GM21529 (cell line): ENCODE results near the gene BEND5.

Source experiments
- ATAC-seq: cut with Tn5 transposase; IDR thresholded peaks from one replicate; pipeline ENCODE4 v1.9.1; 2021; ENCODE audit not compliant: unreplicated experiment

Gene BEND5, protein sequence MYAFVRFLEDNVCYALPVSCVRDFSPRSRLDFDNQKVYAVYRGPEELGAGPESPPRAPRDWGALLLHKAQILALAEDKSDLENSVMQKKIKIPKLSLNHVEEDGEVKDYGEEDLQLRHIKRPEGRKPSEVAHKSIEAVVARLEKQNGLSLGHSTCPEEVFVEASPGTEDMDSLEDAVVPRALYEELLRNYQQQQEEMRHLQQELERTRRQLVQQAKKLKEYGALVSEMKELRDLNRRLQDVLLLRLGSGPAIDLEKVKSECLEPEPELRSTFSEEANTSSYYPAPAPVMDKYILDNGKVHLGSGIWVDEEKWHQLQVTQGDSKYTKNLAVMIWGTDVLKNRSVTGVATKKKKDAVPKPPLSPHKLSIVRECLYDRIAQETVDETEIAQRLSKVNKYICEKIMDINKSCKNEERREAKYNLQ

GRCh38 chr1:48776393-48777218, at the start of gene BEND5:
TSS of gene BEND5 (minus strand) at chr1:48776891. CDS start at chr1:48776831, 60 bp downstream.
- ATAC-seq = no peak

DNA sequence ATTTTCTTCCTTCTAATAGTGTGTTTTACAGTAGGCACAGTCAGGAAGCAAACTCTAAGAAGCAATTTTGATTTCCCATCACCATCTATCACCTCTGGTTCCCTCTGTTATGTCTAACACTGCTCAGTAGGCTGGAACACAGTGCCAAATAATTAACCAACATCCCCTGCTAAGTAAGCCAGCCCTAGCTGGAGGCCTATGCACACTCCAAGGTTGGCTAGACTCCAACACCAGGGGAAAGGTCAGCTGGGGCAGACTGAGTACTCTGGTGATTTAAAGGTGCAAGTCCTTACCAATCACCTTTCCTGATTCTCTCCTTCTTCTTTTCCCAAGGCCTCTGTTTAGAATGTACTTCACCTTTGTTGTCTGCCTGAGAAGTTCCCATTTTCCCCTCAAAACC, 46.5 kb upstream of the BEND5 start:
- no peak for ATAC-seq

- ATAC-seq = no peak
Measured at GRCh38 chr1:48820491-48820890, 43.8 kb upstream of the BEND5 start.

DNA sequence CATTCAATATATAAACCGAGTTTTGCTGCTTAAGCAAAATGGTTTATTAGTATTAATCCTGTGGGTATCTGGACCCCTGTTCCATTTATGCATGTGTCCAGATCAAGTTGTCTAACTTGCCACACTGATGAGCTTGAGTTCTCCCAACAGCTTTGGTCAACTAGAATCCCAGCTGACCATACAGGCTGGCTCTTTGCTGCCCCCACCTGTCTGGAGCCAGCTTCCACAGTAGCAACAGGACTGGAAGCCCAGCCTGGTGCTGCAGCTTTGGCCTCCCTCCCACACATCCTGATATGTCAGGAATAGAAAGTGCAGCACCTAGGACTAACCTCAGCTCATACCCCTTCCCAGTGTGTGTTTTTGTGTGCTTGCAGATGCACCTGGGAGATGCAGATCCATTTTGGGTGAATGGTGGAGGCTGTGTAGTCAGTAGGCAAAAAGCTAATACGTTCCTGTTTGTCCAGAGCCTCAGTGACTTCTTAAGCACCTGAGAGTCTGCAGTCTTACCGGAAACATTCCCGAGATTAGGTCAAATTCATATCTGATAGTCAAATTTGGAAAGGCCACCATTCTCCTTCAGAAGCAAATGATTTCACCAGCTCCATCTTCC, 40.9 kb upstream of the BEND5 start:
- peak; percentile 79 for ATAC-seq

- ATAC-seq = no peak
Measured at GRCh38 chr1:48810740-48811139, 34.0 kb upstream of the BEND5 start.

- ATAC-seq = no peak
Measured at GRCh38 chr1:48808496-48808895, 31.8 kb upstream of the BEND5 start.

- ATAC-seq = no peak
Measured at GRCh38 chr1:48807554-48808260, 31.0 kb upstream of the BEND5 start.

- ATAC-seq = no peak
Measured at GRCh38 chr1:48803474-48803873, 26.8 kb upstream of the BEND5 start.

GRCh38 chr1:48794816-48795215, 18.1 kb upstream of the BEND5 start:
- no peak for ATAC-seq

GRCh38 chr1:48793863-48794262, 17.2 kb upstream of the BEND5 start:
- peak; percentile 86 for ATAC-seq

DNA sequence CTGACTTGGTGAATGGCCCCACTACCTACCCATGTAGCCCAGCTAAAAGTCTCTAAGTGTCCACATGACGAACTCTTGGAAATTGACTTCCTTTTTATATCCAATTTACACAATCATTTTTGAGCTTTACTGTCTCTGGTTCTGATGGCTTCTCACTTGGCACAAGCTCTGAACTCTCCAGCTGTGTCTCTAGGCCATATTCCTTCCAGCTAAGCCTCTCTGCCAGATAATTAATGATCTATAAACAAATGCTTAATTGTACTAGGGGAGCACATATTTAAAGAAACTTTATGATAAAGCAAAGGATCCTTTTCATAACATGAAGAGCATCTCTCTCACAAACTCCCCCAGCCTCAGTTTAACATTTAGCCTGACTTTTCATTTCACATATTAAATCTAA, 16.3 kb upstream of the BEND5 start:
- ATAC-seq = no peak

GRCh38 chr1:48790397-48790796, 13.7 kb upstream of the BEND5 start:
- peak; percentile 42 for ATAC-seq

- ATAC-seq = peak; percentile 15
Measured at GRCh38 chr1:48789903-48790302, 13.2 kb upstream of the BEND5 start.

DNA sequence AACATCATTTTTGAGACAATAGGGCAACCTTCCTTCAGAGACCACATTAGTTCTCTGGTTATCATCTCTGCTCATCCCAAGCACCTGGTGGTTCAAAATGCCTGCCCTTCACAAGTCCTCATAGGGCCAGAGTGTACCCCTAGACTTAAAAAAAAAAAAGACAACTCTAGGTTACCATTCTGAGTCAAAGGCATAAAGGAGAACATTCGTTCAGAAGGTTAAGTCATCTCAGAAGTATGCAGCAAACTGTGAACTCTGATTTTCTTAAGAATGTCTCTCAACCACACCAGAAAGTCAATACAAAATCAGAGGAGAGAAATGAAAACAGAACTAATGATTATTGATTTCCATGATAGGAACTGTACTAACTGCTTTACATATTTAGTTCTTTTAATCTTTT, 9.2 kb upstream of the BEND5 start:
- no peak for ATAC-seq

DNA sequence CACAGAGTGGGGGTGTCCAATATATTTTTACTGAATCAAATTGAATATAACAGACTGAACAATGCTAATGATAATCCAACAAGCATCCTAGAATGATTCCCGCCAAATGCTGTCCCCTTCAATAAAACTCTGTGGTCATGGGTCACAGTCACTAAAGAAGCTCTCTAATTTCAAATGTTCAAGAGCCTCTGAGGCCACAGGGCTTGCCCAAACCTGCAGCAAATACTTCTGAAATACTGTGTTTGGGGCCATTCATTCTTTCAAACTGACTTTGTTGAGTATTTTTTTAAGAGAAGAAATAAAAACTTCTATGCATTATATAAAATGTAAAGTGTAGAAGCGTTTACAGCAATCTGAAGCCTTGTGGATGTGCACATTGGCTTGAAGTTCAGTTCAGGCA, 7.6 kb upstream of the BEND5 start:
- ATAC-seq = no peak

DNA sequence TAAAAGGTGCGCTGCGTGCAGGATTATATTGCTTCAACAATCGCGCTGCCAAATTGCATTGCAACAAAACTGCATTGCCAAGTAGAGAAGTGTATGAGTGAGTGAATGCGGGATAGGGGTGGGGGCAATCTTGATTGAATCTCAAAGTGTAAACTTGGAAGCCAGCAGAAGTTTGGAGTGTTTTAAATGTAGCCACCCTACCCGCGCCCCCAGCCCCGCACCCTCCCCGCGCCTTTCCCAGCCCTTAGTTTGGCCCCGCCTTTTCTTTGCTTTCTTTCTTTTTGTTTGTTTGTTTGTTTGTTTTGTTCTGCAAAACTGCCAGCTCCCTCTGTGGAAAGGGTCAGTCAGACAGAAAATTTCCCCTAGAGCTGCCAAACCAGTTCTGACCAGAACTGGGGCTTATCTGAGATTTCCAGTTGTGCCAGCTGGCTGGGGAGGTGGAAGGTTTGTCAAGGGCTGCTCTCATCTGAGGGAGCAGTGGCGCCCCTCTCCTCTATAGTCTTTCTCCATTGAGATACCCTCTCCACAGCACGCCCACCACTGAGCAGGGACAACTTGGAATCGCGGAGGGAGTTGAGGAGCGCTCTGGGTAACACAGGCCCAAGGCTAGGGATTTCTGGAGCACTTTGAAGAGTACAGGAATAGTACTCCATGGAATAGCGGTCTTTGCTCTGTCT, 666 bp upstream of the BEND5 start:
- ATAC-seq = no peak

DNA sequence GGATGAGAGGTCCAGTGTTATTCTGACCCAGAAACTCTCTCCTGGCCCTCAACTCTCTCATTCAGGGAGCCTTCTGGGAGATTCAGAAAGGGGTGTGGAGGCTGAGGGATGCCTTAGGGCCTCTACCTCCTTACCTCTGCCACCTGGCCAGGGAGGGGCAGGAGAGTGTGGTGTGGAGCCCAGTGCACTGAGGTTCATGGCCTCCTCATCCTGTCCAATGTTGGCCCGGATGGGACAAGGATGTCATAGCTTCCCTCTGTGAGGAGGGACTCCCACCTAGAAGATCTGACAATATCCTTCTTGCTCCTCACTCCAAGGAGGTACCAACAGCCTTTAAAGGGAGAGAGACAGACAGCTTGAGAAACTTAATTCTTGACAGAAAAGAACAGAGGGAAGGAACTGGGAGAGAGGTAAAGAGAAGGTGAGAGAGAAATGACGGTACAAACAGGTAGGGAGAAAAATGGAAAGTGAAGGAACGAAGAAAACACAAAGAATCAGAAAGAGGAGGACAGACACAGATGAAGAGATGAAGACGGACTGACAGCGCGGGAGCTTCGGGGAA, 779 bp downstream of the BEND5 start:
- ATAC-seq = no peak

GRCh38 chr1:48773133-48773532, 3.6 kb downstream of the BEND5 start:
- ATAC-seq = peak; percentile 50

DNA sequence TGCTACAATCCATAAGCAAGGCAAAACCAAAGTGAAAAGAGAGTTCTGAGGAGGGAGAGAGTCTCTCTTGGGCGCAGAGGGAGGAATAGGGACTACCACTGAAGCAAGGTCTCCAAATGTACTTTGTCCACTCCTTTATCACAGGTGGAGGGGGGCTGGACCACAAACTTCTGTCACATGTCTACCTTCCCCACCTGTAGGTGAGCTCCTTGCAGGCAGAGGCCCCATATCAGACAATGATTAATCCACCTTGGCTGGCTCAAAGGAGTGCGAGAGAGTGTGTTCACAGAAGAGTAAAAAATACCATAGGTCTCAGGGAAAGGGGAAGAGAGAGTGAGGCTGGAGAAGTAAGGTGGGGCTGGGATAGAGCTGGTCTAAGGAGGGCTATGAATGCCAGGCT, 4.5 kb downstream of the BEND5 start:
- no peak for ATAC-seq

DNA sequence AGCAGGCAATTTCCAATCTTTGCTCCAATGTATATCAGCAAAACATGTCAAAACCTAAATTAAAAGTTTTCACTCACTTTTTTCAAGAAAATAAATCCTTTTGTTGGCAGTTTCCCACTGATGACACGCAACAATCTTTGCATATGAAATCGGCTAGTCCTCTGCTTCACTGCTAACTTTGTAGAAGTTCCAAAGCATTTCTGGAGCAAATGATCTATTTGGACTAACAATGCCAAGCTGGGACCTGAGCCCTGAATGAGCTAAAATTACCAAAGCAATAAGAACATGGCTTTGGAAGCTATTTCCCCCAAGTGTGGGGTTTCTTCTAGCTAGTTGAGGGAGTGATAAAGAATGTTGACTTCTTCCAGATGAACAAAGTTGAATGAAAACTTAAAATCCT, 5.1 kb downstream of the BEND5 start:
- ATAC-seq = no peak
